ENCODE measurements around the gene DYNC1H1. TPM values are rescaled to one million over a fixed set of nuclear protein-coding genes. Genes with fewer than 3 reads are reported as not detected.

The DYNC1H1 gene
- total RNA-seq, 1 experiment from 2014 or later, result 361 TPM

- Histone ChIP-seq H3K27me3 (ENCODE audit: insufficient read depth, low read length) (no peaks in the 10 kb centered on the region), H3K4me2 (ENCODE audit: low read length) (no peak overlapping the region), H3K9me2 (ENCODE audit: insufficient read depth) (no peaks in the 10 kb centered on the region), H3K9me3 (ENCODE audit: control insufficient read depth in 1 of 2, insufficient read depth in 1 of 2, low read depth in 1 of 2, low read length in 2 of 2) (no peaks in the 10 kb centered on the region), H3K79me2 (ENCODE audit: insufficient read depth, low read length) (peaks cover 6% of the 10 kb centered on the region; the same call in 1 of the 2 replicates), H4K20me1 (ENCODE audit: insufficient read depth) (no peaks in the 10 kb centered on the region), H2AFZ (ENCODE audit: low read depth, low read length, poor library complexity, severe bottlenecking) (no peak overlapping the region), H3K4me3 (replicated peaks in 1 of 2; ENCODE audit: low read depth in 1 of 2, low read length in 2 of 2) (no peak overlapping the region), H3K9ac (ENCODE audit: low read length) (no peak overlapping the region), H3K4me1 (ENCODE audit: control insufficient read depth in 1 of 2, insufficient read depth in 2 of 2, low read length in 2 of 2) (no peaks in the 10 kb centered on the region), H3K36me3 (ENCODE audit: control insufficient read depth in 1 of 2, insufficient read depth in 2 of 2, low read length in 2 of 2) (peaks cover 66 to 71% of the 10 kb centered on the region in 2 experiments), H3K27ac (ENCODE audit: low read depth, low read length) (no peak overlapping the region)
- intact Hi-C loops (cut with micrococcal nuclease), result loop anchor here (5.0 kb wide), 1 partner anchor 34 kb away; no protein-coding TSS in a partner anchor
- no peak for TF ChIP-seq EGR1 (IDR thresholded peaks at IDR 0.05; ENCODE audit: low read depth)
- TF ChIP-seq EZH2phosphoT487 (IDR thresholded peaks at IDR 0.05; ENCODE audit: borderline replicate concordance), result no peak
- no peak for TF ChIP-seq JUND (IDR thresholded peaks at IDR 0.05)
- TF ChIP-seq ATF3 (IDR thresholded peaks at IDR 0.05), result no peak
- TF ChIP-seq POLR2A (IDR thresholded peaks at IDR 0.05; ENCODE audit: borderline replicate concordance, extremely low read depth, insufficient read depth, insufficient read length), result no peak
- no peak for TF ChIP-seq POLR2AphosphoS5 (IDR thresholded peaks at IDR 0.05; ENCODE audit: low read depth, low read length)
- TF ChIP-seq, protein P1, sequence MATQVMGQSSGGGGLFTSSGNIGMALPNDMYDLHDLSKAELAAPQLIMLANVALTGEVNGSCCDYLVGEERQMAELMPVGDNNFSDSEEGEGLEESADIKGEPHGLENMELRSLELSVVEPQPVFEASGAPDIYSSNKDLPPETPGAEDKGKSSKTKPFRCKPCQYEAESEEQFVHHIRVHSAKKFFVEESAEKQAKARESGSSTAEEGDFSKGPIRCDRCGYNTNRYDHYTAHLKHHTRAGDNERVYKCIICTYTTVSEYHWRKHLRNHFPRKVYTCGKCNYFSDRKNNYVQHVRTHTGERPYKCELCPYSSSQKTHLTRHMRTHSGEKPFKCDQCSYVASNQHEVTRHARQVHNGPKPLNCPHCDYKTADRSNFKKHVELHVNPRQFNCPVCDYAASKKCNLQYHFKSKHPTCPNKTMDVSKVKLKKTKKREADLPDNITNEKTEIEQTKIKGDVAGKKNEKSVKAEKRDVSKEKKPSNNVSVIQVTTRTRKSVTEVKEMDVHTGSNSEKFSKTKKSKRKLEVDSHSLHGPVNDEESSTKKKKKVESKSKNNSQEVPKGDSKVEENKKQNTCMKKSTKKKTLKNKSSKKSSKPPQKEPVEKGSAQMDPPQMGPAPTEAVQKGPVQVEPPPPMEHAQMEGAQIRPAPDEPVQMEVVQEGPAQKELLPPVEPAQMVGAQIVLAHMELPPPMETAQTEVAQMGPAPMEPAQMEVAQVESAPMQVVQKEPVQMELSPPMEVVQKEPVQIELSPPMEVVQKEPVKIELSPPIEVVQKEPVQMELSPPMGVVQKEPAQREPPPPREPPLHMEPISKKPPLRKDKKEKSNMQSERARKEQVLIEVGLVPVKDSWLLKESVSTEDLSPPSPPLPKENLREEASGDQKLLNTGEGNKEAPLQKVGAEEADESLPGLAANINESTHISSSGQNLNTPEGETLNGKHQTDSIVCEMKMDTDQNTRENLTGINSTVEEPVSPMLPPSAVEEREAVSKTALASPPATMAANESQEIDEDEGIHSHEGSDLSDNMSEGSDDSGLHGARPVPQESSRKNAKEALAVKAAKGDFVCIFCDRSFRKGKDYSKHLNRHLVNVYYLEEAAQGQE (IDR thresholded peaks at IDR 0.05; ENCODE audit: low read depth), result no peak
- TF ChIP-seq YY1 (IDR thresholded peaks at IDR 0.05; ENCODE audit: extremely low read depth, insufficient replicate concordance, low read depth, low read length), result no peak
- TF ChIP-seq CEBPB (IDR thresholded peaks at IDR 0.05; ENCODE audit: low read depth), result no peak
- TF ChIP-seq SIN3A (IDR thresholded peaks at IDR 0.05; ENCODE audit: low read depth), result no peak
- TF ChIP-seq, protein P2, sequence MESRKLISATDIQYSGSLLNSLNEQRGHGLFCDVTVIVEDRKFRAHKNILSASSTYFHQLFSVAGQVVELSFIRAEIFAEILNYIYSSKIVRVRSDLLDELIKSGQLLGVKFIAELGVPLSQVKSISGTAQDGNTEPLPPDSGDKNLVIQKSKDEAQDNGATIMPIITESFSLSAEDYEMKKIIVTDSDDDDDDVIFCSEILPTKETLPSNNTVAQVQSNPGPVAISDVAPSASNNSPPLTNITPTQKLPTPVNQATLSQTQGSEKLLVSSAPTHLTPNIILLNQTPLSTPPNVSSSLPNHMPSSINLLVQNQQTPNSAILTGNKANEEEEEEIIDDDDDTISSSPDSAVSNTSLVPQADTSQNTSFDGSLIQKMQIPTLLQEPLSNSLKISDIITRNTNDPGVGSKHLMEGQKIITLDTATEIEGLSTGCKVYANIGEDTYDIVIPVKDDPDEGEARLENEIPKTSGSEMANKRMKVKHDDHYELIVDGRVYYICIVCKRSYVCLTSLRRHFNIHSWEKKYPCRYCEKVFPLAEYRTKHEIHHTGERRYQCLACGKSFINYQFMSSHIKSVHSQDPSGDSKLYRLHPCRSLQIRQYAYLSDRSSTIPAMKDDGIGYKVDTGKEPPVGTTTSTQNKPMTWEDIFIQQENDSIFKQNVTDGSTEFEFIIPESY (IDR thresholded peaks at IDR 0.05; ENCODE audit: extremely low read depth, insufficient replicate concordance, low read length), result no peak
- TF ChIP-seq MAX (IDR thresholded peaks at IDR 0.05), result no peak
- no peak for TF ChIP-seq ZNF274 (IDR thresholded peaks at IDR 0.05; ENCODE audit: low read depth, low read length)
- no peak for TF ChIP-seq TCF7L2 (IDR thresholded peaks at IDR 0.05; ENCODE audit: borderline replicate concordance, extremely low read depth, insufficient read depth, insufficient read length)
- no peak for TF ChIP-seq ZFX (IDR thresholded peaks at IDR 0.05)
- POLR2A ChIA-PET, result no interaction called here
- ATAC-seq (no peak), DNase-seq (ENCODE audit: low read depth, low spot score) (no peak)
- RAD21 ChIA-PET (ENCODE audit: low non-redundant PET in 1 of 2, low total read pairs in 2 of 2, uncharacterized antibody in 2 of 2, unreplicated experiment in 2 of 2), result no interaction called here
- CTCF ChIA-PET, result no interaction called here
- BruUV-seq (replicated peaks), result no TSS peak
Measured at GRCh38 chr14:101988377-101988776, 24.0 kb downstream of the DYNC1H1 start.

Data from HCT116 (cell line).